ENCODE results near the gene ADAMTS15.

ADAMTS15 gene

DNA sequence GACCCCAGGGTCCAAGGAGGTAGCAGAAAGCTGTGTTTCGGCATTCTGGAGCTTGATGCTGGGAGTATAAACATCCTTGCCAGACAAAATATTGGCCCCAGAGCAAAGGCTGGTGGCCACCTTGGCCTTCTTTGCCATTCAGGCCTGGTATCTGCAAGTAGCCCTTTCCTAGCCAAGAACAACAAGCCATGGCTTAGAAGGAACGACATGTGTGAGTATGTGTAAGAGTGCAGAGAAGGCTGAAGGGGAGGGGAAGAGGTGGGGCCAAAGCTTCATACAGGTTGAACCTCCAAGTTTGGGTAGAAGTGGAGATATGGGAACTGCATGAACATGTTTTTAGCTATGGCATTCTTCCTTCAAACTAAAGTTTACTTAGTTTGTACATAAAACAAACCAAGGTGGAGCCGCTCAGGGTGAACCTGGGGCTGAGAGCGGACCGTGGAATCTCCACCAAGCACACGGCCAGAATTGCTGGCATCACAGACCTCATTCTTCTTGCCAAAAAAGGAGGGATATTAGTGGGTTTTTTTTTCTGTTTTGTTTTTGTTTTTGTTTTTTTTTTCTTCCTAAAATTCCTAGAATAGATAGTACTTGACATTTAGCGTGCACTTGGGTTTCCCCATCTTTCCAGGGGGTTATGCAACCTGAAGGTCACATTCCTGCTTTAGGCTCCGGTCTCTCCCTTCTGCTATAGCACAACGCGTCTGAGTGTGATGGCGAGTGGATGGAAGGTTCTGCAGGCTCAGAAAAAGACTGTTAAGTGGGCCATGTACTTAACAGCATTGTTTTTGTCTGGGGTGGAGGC lies 70.9 kb downstream of the ADAMTS15 start:
- Histone ChIP-seq H3K36me3 (ENCODE audit: control insufficient read depth, insufficient read depth, low read length) (no peaks in the 10 kb centered on the region), H3K4me3 (ENCODE audit: low read depth, low read length) (no peak overlapping the region), H3K4me2 (ENCODE audit: low read length) (no peak overlapping the region), H3K9ac (no peak overlapping the region), H3K79me2 (no peaks in the 10 kb centered on the region), H3K27me3 (ENCODE audit: control insufficient read depth, insufficient read depth, low read length) (no peaks in the 10 kb centered on the region), H2AFZ (no peak overlapping the region), H3K9me3 (ENCODE audit: control insufficient read depth, low read length) (no peaks in the 10 kb centered on the region), H3K4me1 (no peaks in the 10 kb centered on the region), H3K27ac (no peak overlapping the region)
- TF ChIP-seq, protein P1, sequence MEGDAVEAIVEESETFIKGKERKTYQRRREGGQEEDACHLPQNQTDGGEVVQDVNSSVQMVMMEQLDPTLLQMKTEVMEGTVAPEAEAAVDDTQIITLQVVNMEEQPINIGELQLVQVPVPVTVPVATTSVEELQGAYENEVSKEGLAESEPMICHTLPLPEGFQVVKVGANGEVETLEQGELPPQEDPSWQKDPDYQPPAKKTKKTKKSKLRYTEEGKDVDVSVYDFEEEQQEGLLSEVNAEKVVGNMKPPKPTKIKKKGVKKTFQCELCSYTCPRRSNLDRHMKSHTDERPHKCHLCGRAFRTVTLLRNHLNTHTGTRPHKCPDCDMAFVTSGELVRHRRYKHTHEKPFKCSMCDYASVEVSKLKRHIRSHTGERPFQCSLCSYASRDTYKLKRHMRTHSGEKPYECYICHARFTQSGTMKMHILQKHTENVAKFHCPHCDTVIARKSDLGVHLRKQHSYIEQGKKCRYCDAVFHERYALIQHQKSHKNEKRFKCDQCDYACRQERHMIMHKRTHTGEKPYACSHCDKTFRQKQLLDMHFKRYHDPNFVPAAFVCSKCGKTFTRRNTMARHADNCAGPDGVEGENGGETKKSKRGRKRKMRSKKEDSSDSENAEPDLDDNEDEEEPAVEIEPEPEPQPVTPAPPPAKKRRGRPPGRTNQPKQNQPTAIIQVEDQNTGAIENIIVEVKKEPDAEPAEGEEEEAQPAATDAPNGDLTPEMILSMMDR (IDR thresholded peaks at IDR 0.05): no peak

DNA sequence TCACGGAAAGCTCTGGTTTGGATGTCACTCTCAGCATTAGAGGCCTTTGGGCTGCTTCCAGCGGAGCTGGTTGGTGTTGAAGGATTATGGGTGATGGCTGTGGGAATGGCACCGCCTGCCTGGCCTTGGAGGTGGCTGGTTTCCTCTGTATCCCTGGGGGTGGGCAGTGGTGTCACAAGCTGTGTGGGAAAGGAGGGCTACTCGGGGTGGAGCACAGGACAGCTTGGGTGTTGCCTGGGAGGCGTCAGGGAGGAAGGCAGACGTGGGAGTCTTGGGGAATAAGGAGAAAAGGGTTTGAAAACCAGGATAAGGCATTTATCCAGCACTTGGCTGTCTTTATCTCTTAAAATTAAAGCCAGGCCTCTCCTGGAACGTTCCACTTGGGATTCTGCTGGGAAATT lies 71.8 kb downstream of the ADAMTS15 start:
- Histone ChIP-seq H3K9me3 (ENCODE audit: control insufficient read depth, low read length) (no peaks in the 10 kb centered on the region), H3K9ac (no peak overlapping the region), H3K79me2 (no peaks in the 10 kb centered on the region), H3K4me3 (ENCODE audit: low read depth, low read length) (no peak overlapping the region), H3K4me2 (ENCODE audit: low read length) (no peak overlapping the region), H3K27me3 (ENCODE audit: control insufficient read depth, insufficient read depth, low read length) (no peaks in the 10 kb centered on the region), H3K36me3 (ENCODE audit: control insufficient read depth, insufficient read depth, low read length) (no peaks in the 10 kb centered on the region), H3K27ac (no peak overlapping the region), H2AFZ (no peak overlapping the region), H3K4me1 (no peaks in the 10 kb centered on the region)
- TF ChIP-seq, protein P1 (IDR thresholded peaks at IDR 0.05): no peak

DNA sequence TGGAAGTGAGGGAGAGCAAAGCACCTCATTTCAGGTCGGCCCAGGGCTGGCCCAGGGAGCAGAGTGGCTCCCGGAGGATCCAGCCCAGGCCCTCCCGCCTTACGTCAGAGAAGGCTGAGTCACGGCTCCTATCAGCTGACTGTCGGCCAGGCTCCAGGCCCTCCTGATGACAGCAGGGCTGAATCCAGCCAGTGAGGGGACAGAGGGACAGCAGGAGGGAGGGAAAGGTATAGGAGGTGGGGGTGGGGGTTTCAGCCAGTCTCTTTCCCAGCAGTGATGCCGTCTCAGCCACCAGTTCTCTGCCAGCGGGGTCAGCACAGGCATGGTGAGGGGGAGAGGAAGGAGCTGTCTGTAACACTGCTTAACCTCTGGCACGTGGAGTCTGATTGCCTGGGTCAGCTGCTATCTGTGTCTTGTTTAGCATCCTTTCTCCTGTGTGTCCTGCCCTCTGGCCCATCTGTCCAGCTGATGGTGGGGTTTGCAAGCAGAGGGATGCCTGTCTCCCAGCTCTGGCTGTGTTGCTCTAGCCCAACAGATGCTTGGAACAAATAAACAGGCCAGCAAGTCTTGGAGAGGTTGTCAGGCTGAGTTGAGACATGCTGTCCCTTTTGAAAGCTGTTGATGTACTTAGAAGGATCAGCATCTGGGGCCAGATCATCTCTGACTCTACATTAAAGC lies 74.0 kb downstream of the ADAMTS15 start:
- H3K79me2 ChIP-seq: no peaks in the 10 kb centered on the region
- no peak overlapping the region for H3K27ac ChIP-seq
- no peaks in the 10 kb centered on the region for H3K36me3 ChIP-seq (ENCODE audit: control insufficient read depth, insufficient read depth, low read length)
- H3K9ac ChIP-seq: no peak overlapping the region
- no peak overlapping the region for H3K4me2 ChIP-seq (ENCODE audit: low read length)
- H3K4me1 ChIP-seq: no peaks in the 10 kb centered on the region
- TF ChIP-seq, protein P1 (IDR thresholded peaks at IDR 0.05): no peak
- no peak overlapping the region for H2AFZ ChIP-seq
- H3K9me3 ChIP-seq (ENCODE audit: control insufficient read depth, low read length): no peaks in the 10 kb centered on the region
- H3K4me3 ChIP-seq (ENCODE audit: low read depth, low read length): no peak overlapping the region
- no peaks in the 10 kb centered on the region for H3K27me3 ChIP-seq (ENCODE audit: control insufficient read depth, insufficient read depth, low read length)

DNA sequence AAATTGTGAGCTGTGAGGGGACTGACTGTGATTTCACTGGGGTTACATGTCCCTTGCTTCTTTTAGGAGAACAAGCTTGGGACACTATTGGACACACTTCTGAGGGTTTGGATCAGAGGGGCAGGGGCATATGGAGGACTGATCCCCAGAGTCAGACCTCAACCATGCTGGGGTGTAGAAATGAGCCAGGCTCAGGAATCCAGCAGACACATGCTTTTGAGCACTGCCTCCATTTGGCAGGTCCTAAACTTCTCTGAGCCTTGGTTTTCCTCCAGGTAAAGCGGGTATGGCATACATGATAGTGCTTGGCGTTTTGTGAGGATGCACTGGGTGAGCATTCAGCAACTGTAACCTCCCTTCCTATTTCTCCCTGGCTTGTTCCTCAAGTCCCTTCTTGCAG lies 74.7 kb downstream of the ADAMTS15 start:
- Histone ChIP-seq H3K79me2 (no peaks in the 10 kb centered on the region), H3K27ac (no peak overlapping the region), H3K36me3 (ENCODE audit: control insufficient read depth, insufficient read depth, low read length) (no peaks in the 10 kb centered on the region), H2AFZ (no peak overlapping the region), H3K27me3 (ENCODE audit: control insufficient read depth, insufficient read depth, low read length) (no peaks in the 10 kb centered on the region), H3K4me3 (ENCODE audit: low read depth, low read length) (no peak overlapping the region), H3K9ac (no peak overlapping the region), H3K9me3 (ENCODE audit: control insufficient read depth, low read length) (no peaks in the 10 kb centered on the region), H3K4me2 (ENCODE audit: low read length) (no peak overlapping the region), H3K4me1 (no peaks in the 10 kb centered on the region)
- TF ChIP-seq, protein P1 (IDR thresholded peaks at IDR 0.05): no peak

Data from parathyroid adenoma (tissue), 2 donors.